Fibroblast of lung (primary cell): Measurements from ENCODE around the gene GPRIN2.

ENCODE experiments used
- EZH2 ChIP-seq: IDR thresholded peaks from 2 replicates; pipeline ENCODE4 v1.5.1; 2012; ENCODE audit warnings: low read length, control low read depth, mild to moderate bottlenecking; ENCODE audit errors: missing control alignments
- TF ChIP-seq, protein P1 (sequence below), 2 donors: IDR thresholded peaks in 1 of 2; conservative IDR thresholded peaks in 1 of 2; 1 replicate in 1 of 2; 2 replicates in 1 of 2; pipeline ENCODE4 v1.5.1; 2011 to 2012; ENCODE audit warnings: low read length in 2 of 2, control low read depth in 1 of 2, inconsistent platforms in 1 of 2, low read depth in 1 of 2, mild to moderate bottlenecking in 1 of 2

GRCh38 chr10:46543466-46544377 is 12.7 kb downstream of the GPRIN2 start:
- TF ChIP-seq, protein P1, sequence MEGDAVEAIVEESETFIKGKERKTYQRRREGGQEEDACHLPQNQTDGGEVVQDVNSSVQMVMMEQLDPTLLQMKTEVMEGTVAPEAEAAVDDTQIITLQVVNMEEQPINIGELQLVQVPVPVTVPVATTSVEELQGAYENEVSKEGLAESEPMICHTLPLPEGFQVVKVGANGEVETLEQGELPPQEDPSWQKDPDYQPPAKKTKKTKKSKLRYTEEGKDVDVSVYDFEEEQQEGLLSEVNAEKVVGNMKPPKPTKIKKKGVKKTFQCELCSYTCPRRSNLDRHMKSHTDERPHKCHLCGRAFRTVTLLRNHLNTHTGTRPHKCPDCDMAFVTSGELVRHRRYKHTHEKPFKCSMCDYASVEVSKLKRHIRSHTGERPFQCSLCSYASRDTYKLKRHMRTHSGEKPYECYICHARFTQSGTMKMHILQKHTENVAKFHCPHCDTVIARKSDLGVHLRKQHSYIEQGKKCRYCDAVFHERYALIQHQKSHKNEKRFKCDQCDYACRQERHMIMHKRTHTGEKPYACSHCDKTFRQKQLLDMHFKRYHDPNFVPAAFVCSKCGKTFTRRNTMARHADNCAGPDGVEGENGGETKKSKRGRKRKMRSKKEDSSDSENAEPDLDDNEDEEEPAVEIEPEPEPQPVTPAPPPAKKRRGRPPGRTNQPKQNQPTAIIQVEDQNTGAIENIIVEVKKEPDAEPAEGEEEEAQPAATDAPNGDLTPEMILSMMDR (conservative IDR thresholded peaks at IDR 0.05 in 1 of 2, IDR thresholded peaks at IDR 0.05 in 1 of 2; ENCODE audit: low read depth in 1 of 2, low read length in 2 of 2), result no peak
- no peak for TF ChIP-seq EZH2
